Panc1 (cell line): Measurements from ENCODE around the gene ZNF362.

Source experiments
- TF ChIP-seq, protein P1 (sequence below): fragments of 450-650 bp; IDR thresholded peaks from 2 replicates; pipeline ENCODE4 v1.5.1; 2017; ENCODE audit warnings: mild to moderate bottlenecking
- TF ChIP-seq, protein P2 (sequence below), 2 experiments: IDR thresholded peaks; 2 replicates each; pipeline ENCODE4 v1.6.1; 2011 to 2012; ENCODE audit warnings: low read depth in 2 of 2, control low read depth in 1 of 2, low read length in 1 of 2, mild to moderate bottlenecking in 1 of 2, moderate library complexity in 1 of 2; ENCODE audit not compliant: insufficient read depth in 1 of 2

DNA sequence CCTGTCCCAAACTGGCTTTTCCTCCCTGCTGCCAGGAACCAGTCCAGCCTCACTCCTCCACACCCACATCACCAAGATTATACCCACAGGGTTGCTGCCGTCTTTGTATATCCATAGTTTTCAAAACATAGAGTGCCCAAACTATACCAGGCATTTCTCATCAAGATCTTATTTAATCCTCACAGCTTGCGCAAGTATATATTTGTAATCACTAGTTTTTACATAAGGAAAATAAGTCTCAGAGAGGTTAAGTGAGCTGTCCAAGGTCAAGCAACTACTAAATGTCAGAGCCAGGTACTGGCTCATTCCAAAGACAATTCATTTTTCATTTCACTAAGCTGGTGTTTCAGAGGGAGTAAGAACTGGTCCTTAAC is 34.9 kb upstream of the ZNF362 start:
- TF ChIP-seq, protein P1, sequence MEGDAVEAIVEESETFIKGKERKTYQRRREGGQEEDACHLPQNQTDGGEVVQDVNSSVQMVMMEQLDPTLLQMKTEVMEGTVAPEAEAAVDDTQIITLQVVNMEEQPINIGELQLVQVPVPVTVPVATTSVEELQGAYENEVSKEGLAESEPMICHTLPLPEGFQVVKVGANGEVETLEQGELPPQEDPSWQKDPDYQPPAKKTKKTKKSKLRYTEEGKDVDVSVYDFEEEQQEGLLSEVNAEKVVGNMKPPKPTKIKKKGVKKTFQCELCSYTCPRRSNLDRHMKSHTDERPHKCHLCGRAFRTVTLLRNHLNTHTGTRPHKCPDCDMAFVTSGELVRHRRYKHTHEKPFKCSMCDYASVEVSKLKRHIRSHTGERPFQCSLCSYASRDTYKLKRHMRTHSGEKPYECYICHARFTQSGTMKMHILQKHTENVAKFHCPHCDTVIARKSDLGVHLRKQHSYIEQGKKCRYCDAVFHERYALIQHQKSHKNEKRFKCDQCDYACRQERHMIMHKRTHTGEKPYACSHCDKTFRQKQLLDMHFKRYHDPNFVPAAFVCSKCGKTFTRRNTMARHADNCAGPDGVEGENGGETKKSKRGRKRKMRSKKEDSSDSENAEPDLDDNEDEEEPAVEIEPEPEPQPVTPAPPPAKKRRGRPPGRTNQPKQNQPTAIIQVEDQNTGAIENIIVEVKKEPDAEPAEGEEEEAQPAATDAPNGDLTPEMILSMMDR, result no peak
- TF ChIP-seq, protein P2, sequence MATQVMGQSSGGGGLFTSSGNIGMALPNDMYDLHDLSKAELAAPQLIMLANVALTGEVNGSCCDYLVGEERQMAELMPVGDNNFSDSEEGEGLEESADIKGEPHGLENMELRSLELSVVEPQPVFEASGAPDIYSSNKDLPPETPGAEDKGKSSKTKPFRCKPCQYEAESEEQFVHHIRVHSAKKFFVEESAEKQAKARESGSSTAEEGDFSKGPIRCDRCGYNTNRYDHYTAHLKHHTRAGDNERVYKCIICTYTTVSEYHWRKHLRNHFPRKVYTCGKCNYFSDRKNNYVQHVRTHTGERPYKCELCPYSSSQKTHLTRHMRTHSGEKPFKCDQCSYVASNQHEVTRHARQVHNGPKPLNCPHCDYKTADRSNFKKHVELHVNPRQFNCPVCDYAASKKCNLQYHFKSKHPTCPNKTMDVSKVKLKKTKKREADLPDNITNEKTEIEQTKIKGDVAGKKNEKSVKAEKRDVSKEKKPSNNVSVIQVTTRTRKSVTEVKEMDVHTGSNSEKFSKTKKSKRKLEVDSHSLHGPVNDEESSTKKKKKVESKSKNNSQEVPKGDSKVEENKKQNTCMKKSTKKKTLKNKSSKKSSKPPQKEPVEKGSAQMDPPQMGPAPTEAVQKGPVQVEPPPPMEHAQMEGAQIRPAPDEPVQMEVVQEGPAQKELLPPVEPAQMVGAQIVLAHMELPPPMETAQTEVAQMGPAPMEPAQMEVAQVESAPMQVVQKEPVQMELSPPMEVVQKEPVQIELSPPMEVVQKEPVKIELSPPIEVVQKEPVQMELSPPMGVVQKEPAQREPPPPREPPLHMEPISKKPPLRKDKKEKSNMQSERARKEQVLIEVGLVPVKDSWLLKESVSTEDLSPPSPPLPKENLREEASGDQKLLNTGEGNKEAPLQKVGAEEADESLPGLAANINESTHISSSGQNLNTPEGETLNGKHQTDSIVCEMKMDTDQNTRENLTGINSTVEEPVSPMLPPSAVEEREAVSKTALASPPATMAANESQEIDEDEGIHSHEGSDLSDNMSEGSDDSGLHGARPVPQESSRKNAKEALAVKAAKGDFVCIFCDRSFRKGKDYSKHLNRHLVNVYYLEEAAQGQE (IDR thresholded peaks at IDR 0.05; ENCODE audit: insufficient read depth in 1 of 2, low read depth in 2 of 2, low read length in 1 of 2), result 0 out of 4 replicates have a peak, but pooled peaks of 1 of the 2 experiments have one; percentile 40
